H1 (cell line): ENCODE data around the gene CDYL2. TPM values are rescaled to one million over a fixed set of nuclear protein-coding genes. Genes with fewer than 3 reads are reported as not detected.

Experiments used
- CTCF ChIA-PET: fragments of 300-600 bp; sonication (Branson Sonifier 250); formaldehyde crosslinking; loops from one replicate; lab custom pipeline; 2021; ENCODE audit not compliant: partially characterized antibody; lab: Charles Lee
- POLR2A ChIA-PET: fragments of 300-600 bp; sonication (Branson Sonifier 250); formaldehyde crosslinking; loops from one replicate; lab custom pipeline; 2021; ENCODE audit warnings: inconsistent platforms; ENCODE audit not compliant: partially characterized antibody; lab: Charles Lee
- DNase-seq, 2 experiments: peaks; one replicate each; pipeline versions ENCODE4 v3.0.0 to v3.0.0-alpha.2; 2010 to 2022; ENCODE audit warnings: low spot score in 2 of 2, low read depth in 1 of 2, mixed read lengths in 1 of 2
- FAIRE-seq: peaks from 2 replicates; lab custom pipeline; 2011; peaks lifted over from hg19 to GRCh38; lab: Jason Lieb, UNC
- H2AFZ ChIP-seq: 2 replicates; pipeline ENCODE4 v1.8.1; 2012; ENCODE audit warnings: low read length, inconsistent platforms
- H2AK5ac ChIP-seq: 2 replicates; pipeline ENCODE4 v1.6.1; 2013; ENCODE audit warnings: low read depth, low read length
- H2BK120ac ChIP-seq: replicated peaks from 2 replicates; pipeline ENCODE3; 2013; ENCODE audit warnings: low read depth, low read length, inconsistent platforms
- H2BK12ac ChIP-seq: 2 replicates; pipeline ENCODE4 v1.6.1; 2013; ENCODE audit warnings: low read depth, low read length
- H2BK15ac ChIP-seq: 2 replicates; pipeline ENCODE4 v1.6.1; 2013; ENCODE audit warnings: low read length
- H2BK20ac ChIP-seq: 2 replicates; pipeline ENCODE4 v1.6.1; 2013; ENCODE audit warnings: low read length
- H2BK5ac ChIP-seq: 2 replicates; pipeline ENCODE4 v1.6.1; 2013; ENCODE audit warnings: low read depth, low read length
- H3K14ac ChIP-seq: 2 replicates; pipeline ENCODE4 v1.6.1; 2013; ENCODE audit warnings: inconsistent platforms; ENCODE audit not compliant: insufficient read length
- H3K18ac ChIP-seq: 2 replicates; pipeline ENCODE4 v1.6.1; 2013; ENCODE audit warnings: low read length; ENCODE audit errors: extremely low read depth
- H3K23ac ChIP-seq: 2 replicates; pipeline ENCODE4 v1.6.1; 2013; ENCODE audit warnings: inconsistent platforms; ENCODE audit not compliant: insufficient read length
- H3K23me2 ChIP-seq: 2 replicates; pipeline ENCODE4 v1.6.1; 2013; ENCODE audit warnings: low read depth, low read length
- H3K27ac ChIP-seq: 2 replicates; pipeline ENCODE4 v1.6.1; 2011; ENCODE audit warnings: low read depth, low read length, inconsistent platforms
- H3K27me3 ChIP-seq, 4 experiments: replicated peaks in 1 of 4; 1 replicate in 1 of 4; 2 replicates in 3 of 4; pipeline versions ENCODE4 v1.6.1 to v1.8.1; 2011 to 2013; ENCODE audit warnings: low read length in 3 of 4, mild to moderate bottlenecking in 3 of 4, inconsistent platforms in 2 of 4, mixed read lengths in 2 of 4, moderate library complexity in 1 of 4; ENCODE audit not compliant: control insufficient read depth in 3 of 4, insufficient read depth in 3 of 4; ENCODE audit errors: extremely low read depth in 1 of 4
- H3K36me3 ChIP-seq, 4 experiments: 2 replicates each; pipeline versions ENCODE4 v1.6.1 to v1.8.1; 2011 to 2013; ENCODE audit warnings: mild to moderate bottlenecking in 4 of 4, low read length in 3 of 4, moderate library complexity in 2 of 4, control low read depth in 1 of 4, inconsistent platforms in 1 of 4; ENCODE audit not compliant: insufficient read depth in 4 of 4, control insufficient read depth in 2 of 4
- H3K4ac ChIP-seq: replicated peaks from 2 replicates; pipeline ENCODE3; 2013; ENCODE audit warnings: low read length, low read depth, mixed read lengths, inconsistent platforms; ENCODE audit not compliant: insufficient read length
- H3K4me1 ChIP-seq, 4 experiments: replicated peaks in 1 of 4; 1 replicate in 1 of 4; 2 replicates in 3 of 4; pipeline versions ENCODE4 v1.6.1 to v1.8.1; 2011 to 2013; ENCODE audit warnings: low read length in 3 of 4, inconsistent platforms in 2 of 4, mixed read lengths in 1 of 4; ENCODE audit not compliant: insufficient read depth in 4 of 4, control insufficient read depth in 3 of 4
- H3K4me2 ChIP-seq, 2 experiments: 2 replicates each; pipeline versions ENCODE4 v1.6.1 to v1.8.1; 2011 to 2013; ENCODE audit warnings: low read depth in 2 of 2, low read length in 2 of 2, control low read depth in 1 of 2, inconsistent platforms in 1 of 2, mild to moderate bottlenecking in 1 of 2; ENCODE audit not compliant: insufficient read depth in 1 of 2
- H3K4me3 ChIP-seq, 4 experiments: fragments of 200-600, 300-600 bp in 1 of 4; sonication (generic), shearing (Covaris generic), sonication (Bioruptor Twin) in 1 of 4; 2 replicates each; pipeline versions ENCODE4 v1.5.1 to v1.8.1; 2011 to 2016; ENCODE audit warnings: low read length in 4 of 4, low read depth in 3 of 4, control low read depth in 2 of 4, inconsistent platforms in 2 of 4, mild to moderate bottlenecking in 2 of 4, mixed read lengths in 1 of 4, moderate library complexity in 1 of 4; ENCODE audit not compliant: insufficient read depth in 2 of 4; ENCODE audit errors: extremely low read depth in 1 of 4
- H3K56ac ChIP-seq: replicated peaks from 2 replicates; pipeline ENCODE3; 2013; ENCODE audit warnings: low read depth, mild to moderate bottlenecking, mixed read lengths, low read length, inconsistent platforms; ENCODE audit not compliant: insufficient read length
- H3K79me1 ChIP-seq: 2 replicates; pipeline ENCODE4 v1.6.1; 2013; ENCODE audit warnings: low read depth, low read length, control low read depth
- H3K79me2 ChIP-seq, 2 experiments: 2 replicates each; pipeline versions ENCODE4 v1.6.1 to v1.8.1; 2012 to 2013; ENCODE audit warnings: low read length in 2 of 2, mild to moderate bottlenecking in 2 of 2, inconsistent platforms in 1 of 2; ENCODE audit not compliant: insufficient read depth in 2 of 2, control insufficient read depth in 1 of 2
- H3K9ac ChIP-seq, 4 experiments: replicated peaks in 1 of 4; 1 replicate in 1 of 4; 2 replicates in 3 of 4; pipeline versions ENCODE4 v1.6.1 to v1.8.1; 2011 to 2013; ENCODE audit warnings: low read depth in 3 of 4, low read length in 3 of 4, control low read depth in 2 of 4, mild to moderate bottlenecking in 2 of 4, moderate library complexity in 2 of 4, inconsistent platforms in 1 of 4; ENCODE audit errors: extremely low read depth in 1 of 4
- H3K9me3 ChIP-seq, 2 experiments: 2 replicates each; pipeline versions ENCODE4 v1.6.1 to v1.8.1; 2012 to 2013; ENCODE audit warnings: mild to moderate bottlenecking in 2 of 2, moderate library complexity in 2 of 2, control low read depth in 1 of 2, inconsistent platforms in 1 of 2, low read depth in 1 of 2, low read length in 1 of 2, mixed read lengths in 1 of 2; ENCODE audit not compliant: insufficient read depth in 2 of 2
- H4K20me1 ChIP-seq, 2 experiments: replicated peaks in 1 of 2; 2 replicates each; pipeline versions ENCODE3 to v1.8.1; 2011 to 2013; ENCODE audit warnings: inconsistent platforms in 2 of 2, low read length in 2 of 2, mild to moderate bottlenecking in 1 of 2; ENCODE audit not compliant: insufficient read depth in 2 of 2, control insufficient read depth in 1 of 2
- H4K5ac ChIP-seq: 2 replicates; pipeline ENCODE4 v1.6.1; 2013; ENCODE audit warnings: low read length, low read depth, mixed read lengths, inconsistent platforms; ENCODE audit not compliant: insufficient read length
- H4K8ac ChIP-seq: 2 replicates; pipeline ENCODE4 v1.8.0; 2013; ENCODE audit warnings: mild to moderate bottlenecking, moderate library complexity, low read length, inconsistent platforms; ENCODE audit not compliant: insufficient read depth; ENCODE audit errors: extremely low read depth
- H4K91ac ChIP-seq: replicated peaks from 2 replicates; pipeline ENCODE3; 2013; ENCODE audit warnings: low read length, mixed read lengths, inconsistent platforms; ENCODE audit not compliant: insufficient read length
- CHD1 ChIP-seq: IDR thresholded peaks from 2 replicates; pipeline ENCODE4 v1.6.1; 2012; ENCODE audit warnings: low read depth, low read length, improper control_type of control experiment
- EGR1 ChIP-seq: IDR thresholded peaks from 2 replicates; pipeline ENCODE4 v1.6.1; 2011; ENCODE audit warnings: low read depth, low read length, borderline replicate concordance
- JUN ChIP-seq: IDR thresholded peaks from 2 replicates; pipeline ENCODE4 v1.6.1; 2011; ENCODE audit warnings: low read depth, mild to moderate bottlenecking, improper control_type of control experiment, low read length
- WGBS, 2 experiments: shearing (Covaris generic) in 1 of 2; methylation state at CpG; one replicate each; pipeline versions ENCODE4 v1.1.6 to v1.1.7; 2013 to 2015; ENCODE audit warnings: low lambda C conversion rate in 2 of 2, mixed read lengths in 2 of 2, inconsistent platforms in 1 of 2, low coverage in 1 of 2, missing lambda C conversion rate in 1 of 2; ENCODE audit not compliant: insufficient replicate concordance in 2 of 2, insufficient coverage in 1 of 2, insufficient read length in 1 of 2; ENCODE audit errors: extremely low coverage in 1 of 2, missing lambda C conversion rate in 1 of 2; 5-methylcytosine and 5-hydroxymethylcytosine counted together
- polyA plus RNA-seq, 7 experiments: library from polyadenylated mRNA; depleted of rRNA in 3 of 7; stranded (reverse) in 5 of 7; unstranded in 2 of 7; fragments of >200 nt in 5 of 7; fragments of 200-250 nt in 2 of 7; gene quantifications; 1 replicate in 5 of 7; 2 replicates in 1 of 7; 4 replicates in 1 of 7; pipeline versions ENCODE4 v1.2.1 to v1.2.3, GENCODE V29; 2011 to 2013; ENCODE audit warnings: missing spikeins in 2 of 7, mixed read lengths in 2 of 7
- total RNA-seq: library from RNA; stranded (reverse); fragmentation: NEBNext Ultra II Directional; extraction: Animal tissue kit (Norgen Biotek cat#: 25700); gene quantifications from 2 replicates; pipeline ENCODE4 v1.2.1, GENCODE V29; 2021

The CDYL2 gene
- total and polyA plus RNA-seq, 2 of the 8 experiments (the other 6 are each of a cell fraction or from before 2014, with no cell fraction given) = 0.33 to 5.3 TPM

DNA sequence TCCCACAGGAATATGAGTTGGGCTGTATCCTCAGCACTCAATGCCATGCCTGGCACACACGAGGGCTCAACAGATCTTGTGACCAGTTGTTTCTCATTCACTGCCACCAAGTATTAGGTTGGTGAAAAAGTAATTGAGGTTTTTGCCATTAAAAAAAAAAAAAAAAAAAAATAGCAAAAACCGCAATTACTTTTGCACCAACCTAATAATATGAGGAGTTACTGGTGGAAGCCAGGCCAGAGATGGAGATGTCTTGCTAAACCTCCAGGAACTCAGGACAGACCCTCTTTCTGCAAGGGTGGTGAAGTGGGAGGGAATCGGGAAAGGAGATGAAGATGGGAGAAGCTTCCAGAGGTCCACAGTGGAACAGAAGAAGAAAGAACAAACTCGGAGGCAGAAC is 139.0 kb downstream of the CDYL2 start:
- no peaks in the 10 kb centered on the region for H4K20me1 ChIP-seq
- no peak overlapping the region for H2BK5ac ChIP-seq
- no peaks in the 10 kb centered on the region for H3K79me1 ChIP-seq
- ChIA-PET POLR2A (no interaction called here), CTCF (no interaction called here)
- H3K4me3 ChIP-seq = no peak overlapping the region
- H4K8ac ChIP-seq = no peak overlapping the region
- H3K27ac ChIP-seq = no peak overlapping the region
- no peak overlapping the region for H2BK12ac ChIP-seq
- H3K27me3 ChIP-seq = no peaks in the 10 kb centered on the region
- H2BK15ac ChIP-seq = no peak overlapping the region
- no peak overlapping the region for H3K9ac ChIP-seq
- H4K5ac ChIP-seq = no peak overlapping the region
- H2BK20ac ChIP-seq = no peak overlapping the region
- no peak overlapping the region for H3K4ac ChIP-seq
- H3K4me1 ChIP-seq = no peaks in the 10 kb centered on the region; a peak in 2 of 7 replicates
- no peak overlapping the region for H2BK120ac ChIP-seq
- H3K36me3 ChIP-seq = no peaks in the 10 kb centered on the region
- peaks cover 26 to 50% of the 10 kb centered on the region in 2 experiments; a peak in 3 of 4 replicates for H3K9me3 ChIP-seq
- H3K56ac ChIP-seq = no peak overlapping the region
- no peak overlapping the region for H2AK5ac ChIP-seq
- FAIRE-seq = no peak
- no peaks in the 10 kb centered on the region for H3K79me2 ChIP-seq
- 90% methylated on average over 4 of the region's 4 CpGs; no CpG with 5 or more reads in 1 of the 2 experiments for WGBS, 2 experiments
- TF ChIP-seq EGR1 = no peak
- TF ChIP-seq JUN = no peak
- no peak for TF ChIP-seq CHD1
- TF ChIP-seq, all 59 proteins: peak for 0
- Histone ChIP-seq H3K23ac (no peak overlapping the region), H3K18ac (no peak overlapping the region), H3K14ac (no peak overlapping the region), H4K91ac (no peak overlapping the region), H2AFZ (no peak overlapping the region), H3K4me2 (no peak overlapping the region), H3K23me2 (no peaks in the 10 kb centered on the region)
- no peak for DNase-seq
